H1 (cell line): ENCODE measurements around the gene SNX27.

Experiments
- CBX8 ChIP-seq: fragments of 300-800, 300-1000 bp; sonication (generic); IDR thresholded peaks from 2 replicates; pipeline ENCODE4 v1.7.1; 2016; ENCODE audit warnings: low read depth, low read length, borderline replicate concordance
- FOSL1 ChIP-seq: IDR thresholded peaks from 2 replicates; pipeline ENCODE4 v1.6.1; 2011; ENCODE audit warnings: mild to moderate bottlenecking, low read depth, low read length, moderate library complexity; ENCODE audit not compliant: insufficient read depth
- MAFK ChIP-seq: IDR thresholded peaks from 2 replicates; pipeline ENCODE4 v1.6.1; 2012; ENCODE audit warnings: low read depth, mild to moderate bottlenecking, improper control_type of control experiment, low read length
- POLR2A ChIP-seq, 2 experiments: IDR thresholded peaks; 1 replicate in 1 of 2; 2 replicates in 1 of 2; pipeline ENCODE4 v1.6.1; 2011; ENCODE audit warnings: low read depth in 2 of 2, low read length in 2 of 2, mild to moderate bottlenecking in 2 of 2; ENCODE audit errors: control extremely low read depth in 1 of 2
- POLR2AphosphoS5 ChIP-seq: IDR thresholded peaks from 2 replicates; pipeline ENCODE4 v1.6.1; 2011; ENCODE audit warnings: low read depth, low read length
- SAP30 ChIP-seq: fragments of 300-600 bp; sonication (generic); IDR thresholded peaks from 2 replicates; pipeline ENCODE4 v1.7.1; 2012; ENCODE audit warnings: low read length, moderate library complexity, mild to moderate bottlenecking, inconsistent platforms; ENCODE audit not compliant: insufficient read depth, insufficient replicate concordance
- SIN3A ChIP-seq, 2 experiments: IDR thresholded peaks in 1 of 2; conservative IDR thresholded peaks in 1 of 2; 2 replicates each; pipeline ENCODE4 v1.6.1; 2011 to 2012; ENCODE audit warnings: low read length in 2 of 2, improper control_type of control experiment in 1 of 2, low read depth in 1 of 2, mild to moderate bottlenecking in 1 of 2
- ZNF274 ChIP-seq: IDR thresholded peaks from 2 replicates; pipeline ENCODE4 v1.7.0; 2012; ENCODE audit warnings: low read length, borderline replicate concordance; ENCODE audit errors: extremely low read depth
- TF ChIP-seq, protein P1 (sequence below), 3 experiments: IDR thresholded peaks; 1 replicate in 2 of 3; 2 replicates in 1 of 3; pipeline versions ENCODE4 v1.5.1 to v1.6.1; 2011; ENCODE audit warnings: low read length in 3 of 3, mild to moderate bottlenecking in 3 of 3, inconsistent platforms in 2 of 3, low read depth in 1 of 3, moderate library complexity in 1 of 3; ENCODE audit not compliant: insufficient read depth in 1 of 3; ENCODE audit errors: control extremely low read depth in 1 of 3
- TF ChIP-seq, protein P2 (sequence below): IDR thresholded peaks from 2 replicates; pipeline ENCODE4 v1.6.1; 2011; ENCODE audit warnings: low read length, improper control_type of control experiment
- TF ChIP-seq, protein P3 (sequence below): IDR thresholded peaks from 2 replicates; pipeline ENCODE4 v1.6.1; 2012; ENCODE audit warnings: inconsistent platforms

DNA sequence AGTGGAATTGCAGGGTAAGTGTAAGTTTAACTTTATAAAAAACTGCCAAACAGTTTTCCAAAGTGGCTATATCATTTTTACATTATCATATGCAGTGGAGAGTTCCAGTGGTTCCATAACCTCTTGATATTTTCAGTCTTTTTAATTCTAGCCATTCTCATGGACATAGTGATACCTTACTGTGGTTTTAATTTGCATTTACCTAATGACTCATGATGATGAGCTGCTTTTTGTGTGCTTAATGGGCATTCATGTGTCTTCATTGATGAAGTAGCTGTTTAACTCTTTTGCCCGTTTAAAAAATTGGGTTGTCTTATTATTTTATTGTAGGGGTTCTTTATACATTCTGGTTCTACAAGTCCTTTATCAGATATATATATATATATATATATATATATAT lies 29.4 kb downstream of the SNX27 start:
- no peak for TF ChIP-seq ZNF274
- TF ChIP-seq, protein P1, sequence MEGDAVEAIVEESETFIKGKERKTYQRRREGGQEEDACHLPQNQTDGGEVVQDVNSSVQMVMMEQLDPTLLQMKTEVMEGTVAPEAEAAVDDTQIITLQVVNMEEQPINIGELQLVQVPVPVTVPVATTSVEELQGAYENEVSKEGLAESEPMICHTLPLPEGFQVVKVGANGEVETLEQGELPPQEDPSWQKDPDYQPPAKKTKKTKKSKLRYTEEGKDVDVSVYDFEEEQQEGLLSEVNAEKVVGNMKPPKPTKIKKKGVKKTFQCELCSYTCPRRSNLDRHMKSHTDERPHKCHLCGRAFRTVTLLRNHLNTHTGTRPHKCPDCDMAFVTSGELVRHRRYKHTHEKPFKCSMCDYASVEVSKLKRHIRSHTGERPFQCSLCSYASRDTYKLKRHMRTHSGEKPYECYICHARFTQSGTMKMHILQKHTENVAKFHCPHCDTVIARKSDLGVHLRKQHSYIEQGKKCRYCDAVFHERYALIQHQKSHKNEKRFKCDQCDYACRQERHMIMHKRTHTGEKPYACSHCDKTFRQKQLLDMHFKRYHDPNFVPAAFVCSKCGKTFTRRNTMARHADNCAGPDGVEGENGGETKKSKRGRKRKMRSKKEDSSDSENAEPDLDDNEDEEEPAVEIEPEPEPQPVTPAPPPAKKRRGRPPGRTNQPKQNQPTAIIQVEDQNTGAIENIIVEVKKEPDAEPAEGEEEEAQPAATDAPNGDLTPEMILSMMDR (IDR thresholded peaks at IDR 0.05; ENCODE audit: control extremely low read depth in 1 of 3, insufficient read depth in 1 of 3, low read depth in 1 of 3, low read length in 3 of 3) = no peak
- no peak for TF ChIP-seq MAFK
- TF ChIP-seq POLR2A (IDR thresholded peaks at IDR 0.05; ENCODE audit: control extremely low read depth in 1 of 2, low read depth in 2 of 2, low read length in 2 of 2) = no peak
- no peak for TF ChIP-seq SAP30
- TF ChIP-seq, protein P2, sequence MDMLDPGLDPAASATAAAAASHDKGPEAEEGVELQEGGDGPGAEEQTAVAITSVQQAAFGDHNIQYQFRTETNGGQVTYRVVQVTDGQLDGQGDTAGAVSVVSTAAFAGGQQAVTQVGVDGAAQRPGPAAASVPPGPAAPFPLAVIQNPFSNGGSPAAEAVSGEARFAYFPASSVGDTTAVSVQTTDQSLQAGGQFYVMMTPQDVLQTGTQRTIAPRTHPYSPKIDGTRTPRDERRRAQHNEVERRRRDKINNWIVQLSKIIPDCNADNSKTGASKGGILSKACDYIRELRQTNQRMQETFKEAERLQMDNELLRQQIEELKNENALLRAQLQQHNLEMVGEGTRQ = no peak
- TF ChIP-seq, protein P3, sequence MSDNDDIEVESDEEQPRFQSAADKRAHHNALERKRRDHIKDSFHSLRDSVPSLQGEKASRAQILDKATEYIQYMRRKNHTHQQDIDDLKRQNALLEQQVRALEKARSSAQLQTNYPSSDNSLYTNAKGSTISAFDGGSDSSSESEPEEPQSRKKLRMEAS = no peak
- no peak for TF ChIP-seq FOSL1
- no peak for TF ChIP-seq CBX8
- no peak for TF ChIP-seq POLR2AphosphoS5
- no peak for TF ChIP-seq SIN3A (conservative IDR thresholded peaks at IDR 0.05 in 1 of 2, IDR thresholded peaks at IDR 0.05 in 1 of 2; ENCODE audit: low read depth in 1 of 2, low read length in 2 of 2)
